GM13977 (cell line): ENCODE data around the gene TIGAR.
A peak's percentile ranks its signal among the peaks of the same experiment; 100 is the strongest.

Experiments
- DNase-seq: peaks from one replicate; pipeline ENCODE4 v3.0.0; 2012; ENCODE audit warnings: low spot score
- CTCF ChIP-seq: IDR thresholded peaks from 2 replicates; pipeline ENCODE4 v1.5.1; 2012; ENCODE audit warnings: mild to moderate bottlenecking, control low read depth; ENCODE audit not compliant: insufficient read depth; ENCODE audit errors: extremely low read depth, missing control alignments
- in situ Hi-C: fragments of 300-500 bp; cut with MboI; formaldehyde crosslinking; loops from one replicate; pipeline ENCODE4 v1.12.0; 2022; ENCODE audit warnings: low sequenced_read_pairs, low pct_unique_long_range_greater_than_20kb, mixed read lengths, inconsistent platforms; ENCODE audit not compliant: unreplicated experiment

TIGAR gene

DNA sequence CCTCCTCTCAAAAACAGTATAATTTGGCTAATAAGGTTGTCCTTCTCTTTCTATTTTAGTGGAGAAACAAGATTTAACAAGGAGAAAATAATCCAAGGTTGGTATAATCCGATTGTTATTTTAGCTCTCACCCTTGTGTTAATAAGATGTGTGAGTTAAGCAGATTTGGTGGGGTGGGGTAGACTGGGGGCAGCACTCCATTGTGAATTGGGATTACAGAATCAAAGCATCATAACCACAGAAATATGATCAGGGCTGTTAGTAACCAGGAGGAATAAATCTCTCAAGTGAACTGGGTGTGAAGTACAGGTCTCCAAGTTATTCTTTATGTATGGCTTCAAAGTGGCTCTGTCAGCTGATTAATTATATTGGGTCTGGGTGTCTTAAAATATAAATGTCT, 10.2 kb downstream of the TIGAR start:
- no peak for DNase-seq
- in situ Hi-C loops = no loop called here
- TF ChIP-seq CTCF = no peak

DNA sequence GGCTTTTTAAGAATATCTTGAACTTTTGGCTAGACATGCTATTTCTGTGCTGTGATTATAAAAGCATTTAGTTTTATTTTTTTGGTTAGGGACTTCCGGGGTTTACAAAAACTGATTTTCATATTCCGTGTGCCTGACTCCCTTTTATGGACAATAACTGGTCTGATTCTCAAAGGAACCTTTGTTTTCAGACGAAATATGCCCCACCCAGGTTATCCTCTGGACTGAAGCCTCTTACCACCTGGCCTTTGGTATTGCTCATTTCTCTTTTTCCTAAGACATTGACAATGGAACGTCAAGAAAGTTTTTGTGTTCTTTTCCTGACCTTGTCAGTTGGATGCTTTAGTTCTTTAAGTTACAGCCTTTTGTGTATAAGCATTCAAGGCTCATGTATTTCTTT, 10.8 kb downstream of the TIGAR start:
- in situ Hi-C loops = no loop called here
- TF ChIP-seq CTCF = no peak
- no peak for DNase-seq

GRCh38 chr12:4346931-4347330, 25.9 kb downstream of the TIGAR start:
- no peak for DNase-seq
- in situ Hi-C loops = no loop called here
- TF ChIP-seq CTCF = no peak

DNA sequence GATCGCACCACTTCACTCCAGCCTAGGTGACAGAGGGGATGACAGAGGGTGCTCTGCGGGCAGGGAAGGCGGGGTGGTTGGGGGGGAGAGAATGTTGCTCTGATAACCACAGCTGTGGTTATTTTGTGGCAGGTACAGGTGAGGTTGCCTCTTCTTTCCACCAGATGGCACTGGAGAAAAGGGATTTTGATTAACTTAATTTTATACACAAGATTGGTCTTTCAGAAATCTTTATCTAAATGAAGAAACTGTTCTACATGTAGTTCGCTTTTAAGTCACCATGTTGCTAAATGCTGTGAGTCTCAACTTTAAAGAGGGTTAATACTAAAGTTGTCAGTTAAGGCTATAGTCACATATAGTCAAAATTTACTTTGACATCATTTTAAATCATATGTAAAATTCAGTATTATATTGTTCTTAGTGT, 32.8 kb downstream of the TIGAR start:
- no peak for DNase-seq
- in situ Hi-C loops = no loop called here
- peak; percentile 48 for TF ChIP-seq CTCF

DNA sequence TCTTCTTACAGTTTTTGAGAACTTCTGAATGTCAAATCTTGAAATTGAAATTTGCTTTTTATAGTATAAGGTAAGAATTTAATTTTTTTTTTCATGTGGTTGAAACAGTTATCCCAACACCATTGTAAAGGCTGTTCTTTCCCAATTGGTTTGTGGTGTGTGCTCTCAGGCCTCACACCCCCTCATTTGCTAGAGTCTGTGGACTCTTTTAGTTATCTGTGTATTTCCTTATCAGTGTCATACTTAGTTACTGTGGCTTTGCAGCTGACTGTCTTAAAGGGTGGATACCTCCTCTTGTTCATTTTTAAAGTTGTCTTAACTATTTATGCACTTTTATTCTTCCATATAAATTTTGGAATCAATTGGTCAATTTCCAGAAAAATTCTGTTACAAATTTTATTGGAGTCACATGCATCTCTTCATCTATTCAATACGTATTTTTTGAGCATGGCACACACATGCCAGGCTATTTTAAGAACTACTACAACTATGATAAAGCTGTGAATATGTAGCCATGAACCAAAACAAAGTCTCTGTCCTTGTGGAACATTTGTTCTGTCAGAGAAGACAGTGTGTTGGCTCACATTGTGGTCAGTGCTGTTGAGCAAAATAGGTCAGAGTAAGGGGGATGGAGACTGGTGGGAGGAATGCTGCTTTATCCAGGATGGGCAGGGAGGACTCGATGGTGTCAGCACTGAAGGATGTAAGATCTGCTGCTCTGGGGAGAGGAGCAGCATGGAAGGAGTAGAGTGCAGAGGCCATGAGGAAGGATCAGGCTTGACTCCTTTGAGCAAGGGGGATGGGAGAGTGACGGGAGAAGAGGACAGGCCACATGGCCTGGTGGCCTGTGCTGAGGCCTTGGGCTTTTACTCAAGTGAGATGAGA, 34.4 kb downstream of the TIGAR start:
- in situ Hi-C loops = loop anchor here (5.0 kb wide), 1 partner anchor 177 kb away; no protein-coding TSS in a partner anchor
- TF ChIP-seq CTCF = no peak
- no peak for DNase-seq

GRCh38 chr12:4356041-4356327, 35.0 kb downstream of the TIGAR start:
- in situ Hi-C loops = loop anchor here (5.0 kb wide), 1 partner anchor 176 kb away; no protein-coding TSS in a partner anchor
- no peak for DNase-seq
- TF ChIP-seq CTCF = peak; percentile 78
